PFSK-1 (cell line): ENCODE results near the gene HSPG2.

Experiments
- FOXP2 ChIP-seq: optimal IDR thresholded peaks from 2 replicates; pipeline ENCODE3; 2011; ENCODE audit warnings: borderline replicate concordance, control low read depth, inconsistent platforms; ENCODE audit not compliant: insufficient read depth; ENCODE audit errors: extremely low read length, extremely low read depth
- POLR2AphosphoS5 ChIP-seq: IDR thresholded peaks from 2 replicates; pipeline ENCODE4 v1.6.1; 2012; ENCODE audit warnings: low read depth, mild to moderate bottlenecking, control low read depth, low read length, moderate library complexity
- SIN3A ChIP-seq: IDR thresholded peaks from 2 replicates; pipeline ENCODE4 v1.6.1; 2012; ENCODE audit warnings: mild to moderate bottlenecking, low read length, moderate library complexity, borderline replicate concordance; ENCODE audit not compliant: insufficient read depth
- TAF1 ChIP-seq: IDR thresholded peaks from 2 replicates; pipeline ENCODE4 v1.6.1; 2012; ENCODE audit warnings: low read length, control low read depth, borderline replicate concordance; ENCODE audit not compliant: insufficient read depth
- TF ChIP-seq, protein P1 (sequence below), 2 experiments: IDR thresholded peaks; 2 replicates each; pipeline versions ENCODE4 v1.6.1 to v1.8.0; 2011 to 2012; ENCODE audit warnings: low read depth in 2 of 2, low read length in 2 of 2, control low read depth in 1 of 2, inconsistent platforms in 1 of 2, mild to moderate bottlenecking in 1 of 2, moderate library complexity in 1 of 2; ENCODE audit not compliant: insufficient read depth in 1 of 2

Gene HSPG2

DNA sequence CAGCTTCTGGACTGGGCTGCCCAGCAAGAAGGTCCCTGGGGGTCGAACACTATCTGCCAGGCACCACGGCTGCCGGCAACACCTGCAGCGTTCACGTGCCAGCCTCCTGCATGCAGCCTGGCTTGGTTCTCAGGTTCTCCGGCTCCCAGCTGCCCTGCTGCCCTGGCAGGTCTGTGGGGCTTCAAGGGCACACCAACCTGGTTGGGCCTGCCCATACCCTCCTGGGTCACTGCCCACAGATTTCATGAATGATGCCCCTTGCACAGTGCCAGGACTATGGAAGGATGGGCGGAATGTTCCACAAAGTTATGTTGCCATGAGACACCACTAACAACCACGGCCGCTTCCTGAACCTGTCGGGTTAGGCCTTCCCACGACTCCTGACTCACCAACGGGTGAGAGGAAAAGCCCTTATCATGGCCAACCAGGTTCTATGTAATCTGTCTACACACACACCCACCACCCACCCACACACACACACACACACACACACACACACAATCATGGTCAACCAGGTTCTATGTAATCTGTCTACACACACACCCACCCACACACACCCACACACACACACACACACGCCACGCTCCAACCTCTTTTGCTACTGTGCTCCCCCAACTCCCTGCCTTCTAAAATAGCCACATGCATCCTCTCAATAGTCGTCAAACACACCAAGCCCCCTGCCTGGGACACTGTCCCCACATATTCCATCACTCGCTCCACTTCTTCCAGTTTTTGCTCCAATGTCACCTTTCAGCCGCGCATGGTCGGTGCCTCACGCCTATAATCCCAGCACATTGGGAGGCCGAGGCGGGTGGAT, 32.2 kb downstream of the HSPG2 start:
- TF ChIP-seq SIN3A (no peak), TAF1 (no peak), FOXP2 (no peak), POLR2AphosphoS5 (no peak)
- TF ChIP-seq, protein P1, sequence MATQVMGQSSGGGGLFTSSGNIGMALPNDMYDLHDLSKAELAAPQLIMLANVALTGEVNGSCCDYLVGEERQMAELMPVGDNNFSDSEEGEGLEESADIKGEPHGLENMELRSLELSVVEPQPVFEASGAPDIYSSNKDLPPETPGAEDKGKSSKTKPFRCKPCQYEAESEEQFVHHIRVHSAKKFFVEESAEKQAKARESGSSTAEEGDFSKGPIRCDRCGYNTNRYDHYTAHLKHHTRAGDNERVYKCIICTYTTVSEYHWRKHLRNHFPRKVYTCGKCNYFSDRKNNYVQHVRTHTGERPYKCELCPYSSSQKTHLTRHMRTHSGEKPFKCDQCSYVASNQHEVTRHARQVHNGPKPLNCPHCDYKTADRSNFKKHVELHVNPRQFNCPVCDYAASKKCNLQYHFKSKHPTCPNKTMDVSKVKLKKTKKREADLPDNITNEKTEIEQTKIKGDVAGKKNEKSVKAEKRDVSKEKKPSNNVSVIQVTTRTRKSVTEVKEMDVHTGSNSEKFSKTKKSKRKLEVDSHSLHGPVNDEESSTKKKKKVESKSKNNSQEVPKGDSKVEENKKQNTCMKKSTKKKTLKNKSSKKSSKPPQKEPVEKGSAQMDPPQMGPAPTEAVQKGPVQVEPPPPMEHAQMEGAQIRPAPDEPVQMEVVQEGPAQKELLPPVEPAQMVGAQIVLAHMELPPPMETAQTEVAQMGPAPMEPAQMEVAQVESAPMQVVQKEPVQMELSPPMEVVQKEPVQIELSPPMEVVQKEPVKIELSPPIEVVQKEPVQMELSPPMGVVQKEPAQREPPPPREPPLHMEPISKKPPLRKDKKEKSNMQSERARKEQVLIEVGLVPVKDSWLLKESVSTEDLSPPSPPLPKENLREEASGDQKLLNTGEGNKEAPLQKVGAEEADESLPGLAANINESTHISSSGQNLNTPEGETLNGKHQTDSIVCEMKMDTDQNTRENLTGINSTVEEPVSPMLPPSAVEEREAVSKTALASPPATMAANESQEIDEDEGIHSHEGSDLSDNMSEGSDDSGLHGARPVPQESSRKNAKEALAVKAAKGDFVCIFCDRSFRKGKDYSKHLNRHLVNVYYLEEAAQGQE (IDR thresholded peaks at IDR 0.05; ENCODE audit: insufficient read depth in 1 of 2, low read depth in 2 of 2, low read length in 2 of 2), result no peak

DNA sequence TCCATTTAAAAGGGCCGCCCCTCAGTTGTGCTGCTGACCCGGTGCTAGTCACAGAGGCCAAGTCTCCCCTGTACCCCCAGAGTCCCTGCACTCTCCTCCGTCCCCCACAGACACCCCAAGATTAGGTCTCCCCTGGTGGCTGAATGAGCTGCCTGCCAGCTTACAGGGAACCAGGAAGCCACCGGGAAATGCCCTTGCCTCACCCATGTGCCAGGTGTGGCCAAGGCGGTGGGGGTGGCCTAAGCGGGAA, 32.7 kb downstream of the HSPG2 start:
- TF ChIP-seq SIN3A (no peak), FOXP2 (no peak), TAF1 (no peak), POLR2AphosphoS5 (no peak)
- TF ChIP-seq, protein P1 (IDR thresholded peaks at IDR 0.05; ENCODE audit: insufficient read depth in 1 of 2, low read depth in 2 of 2, low read length in 2 of 2), result no peak

DNA sequence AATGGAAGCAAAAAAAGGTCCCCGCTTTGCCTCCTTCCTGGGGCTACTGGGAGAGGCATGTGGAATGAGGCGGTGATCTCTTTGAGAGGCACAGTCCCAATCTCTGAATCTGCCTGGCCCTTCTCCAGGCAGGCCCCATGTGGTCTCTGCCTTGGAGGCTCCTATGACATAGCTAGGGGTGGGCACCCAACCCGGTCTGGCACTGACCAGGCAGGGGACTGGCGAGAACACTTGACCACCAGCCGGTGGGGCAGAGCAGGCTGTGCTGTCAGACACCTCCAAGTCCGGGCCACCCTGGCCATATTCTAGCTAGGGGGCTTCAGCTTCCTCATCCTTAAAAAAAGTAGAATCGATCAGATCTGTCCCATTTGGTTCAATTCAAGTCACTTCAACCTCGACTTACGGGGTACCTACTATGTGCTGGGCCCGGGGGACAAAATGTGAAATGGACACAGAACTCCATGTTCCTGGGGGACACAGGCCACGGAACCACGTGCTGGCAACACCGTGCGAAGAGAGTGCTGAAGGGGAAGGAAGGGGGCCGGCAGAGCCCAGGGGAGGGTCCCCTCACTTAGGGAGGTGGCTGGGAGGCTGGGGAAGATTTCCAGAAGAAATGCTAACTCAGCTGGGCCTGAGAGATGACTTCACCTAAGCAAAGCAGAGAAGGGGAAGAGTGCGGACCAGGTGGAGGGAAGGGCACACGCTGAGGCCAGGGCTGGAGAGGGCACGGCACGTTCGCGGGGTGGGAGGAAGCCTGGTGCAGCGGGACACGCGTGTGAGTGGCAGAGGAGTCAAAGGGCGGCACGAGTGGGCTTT, 33.3 kb downstream of the HSPG2 start:
- TF ChIP-seq TAF1 (no peak), FOXP2 (no peak), POLR2AphosphoS5 (no peak), SIN3A (no peak)
- TF ChIP-seq, protein P1 (IDR thresholded peaks at IDR 0.05; ENCODE audit: insufficient read depth in 1 of 2, low read depth in 2 of 2, low read length in 2 of 2), result no peak

DNA sequence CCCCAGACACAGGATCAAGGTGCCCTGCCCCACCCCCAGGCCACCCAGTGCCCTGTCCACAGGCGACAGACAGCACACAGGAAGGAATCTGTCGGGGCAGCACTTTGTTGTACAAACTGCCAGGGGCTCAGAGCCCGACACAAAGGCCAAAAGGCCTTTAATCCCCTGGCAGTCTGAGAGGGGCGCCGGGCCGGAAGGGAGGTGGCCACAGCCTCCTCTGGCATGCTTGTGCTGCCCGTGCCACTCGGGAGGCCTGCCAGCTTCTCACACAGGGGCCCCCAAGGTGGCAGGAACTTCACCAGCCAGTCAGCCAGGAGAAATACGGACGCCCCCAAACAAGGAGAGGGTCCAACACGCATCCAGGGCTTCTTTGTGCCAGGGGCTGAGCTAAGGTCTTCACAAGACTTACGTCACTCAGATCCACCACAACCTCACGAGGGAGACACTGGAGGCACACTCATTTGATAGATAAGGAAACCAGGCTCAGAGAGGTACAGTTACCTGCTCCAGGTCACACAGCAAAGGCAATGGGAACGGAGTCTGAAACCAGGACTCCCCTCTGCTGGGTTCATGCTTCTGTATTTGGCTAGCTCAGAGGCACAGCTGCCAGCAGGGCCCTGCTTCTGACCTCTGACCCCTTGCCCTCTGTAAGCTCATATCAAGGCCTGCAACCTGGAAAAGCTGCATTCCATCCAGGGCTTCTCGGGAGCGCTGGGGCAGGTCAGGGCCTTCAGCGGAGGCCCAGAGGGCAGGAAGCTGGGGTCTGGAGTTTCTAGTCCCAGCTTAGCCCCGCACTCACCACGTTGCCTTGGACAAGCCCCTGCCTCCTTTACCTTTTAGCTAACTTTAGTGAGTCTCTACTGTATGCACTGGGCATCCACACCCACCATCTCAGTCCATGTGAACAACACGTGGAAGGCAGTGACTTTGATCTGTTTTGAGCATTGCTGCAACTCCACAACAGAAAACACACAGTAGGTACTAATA, 34.8 kb downstream of the HSPG2 start:
- TF ChIP-seq POLR2AphosphoS5 (no peak), SIN3A (no peak), FOXP2 (no peak), TAF1 (no peak)
- TF ChIP-seq, protein P1 (IDR thresholded peaks at IDR 0.05; ENCODE audit: insufficient read depth in 1 of 2, low read depth in 2 of 2, low read length in 2 of 2), result no peak
